ENCODE results near the gene CLCN3. TPM values are rescaled to one million over a fixed set of nuclear protein-coding genes. Genes with fewer than 3 reads are reported as not detected.

The CLCN3 gene
- total and polyA plus RNA-seq, 4 donors = 9.5 to 58.6 (median 22.5) TPM

DNA sequence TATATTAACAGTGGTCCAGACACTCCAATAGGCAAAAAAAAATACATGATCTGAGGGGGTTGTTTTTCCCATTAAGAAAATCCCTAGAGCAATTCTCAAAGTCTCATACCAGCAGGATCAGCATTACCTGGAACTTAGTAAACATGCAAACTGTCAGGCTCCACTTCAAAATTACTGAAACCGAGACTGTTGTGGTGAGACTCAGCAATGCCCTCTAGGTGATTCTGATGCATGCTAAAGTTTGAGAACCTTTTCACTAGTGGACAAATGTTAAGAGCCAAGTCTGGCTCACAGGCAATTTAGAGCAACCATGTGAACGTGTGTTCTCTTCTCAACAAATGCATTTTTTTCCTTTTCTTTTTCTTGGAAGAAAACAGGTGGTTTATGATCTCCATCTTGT lies 38.2 kb upstream of the CLCN3 start:
- Histone ChIP-seq H3K9ac (ENCODE audit: low read depth in 1 of 2, low read length in 2 of 2) (no peak overlapping the region), H3K9me3 (ENCODE audit: control insufficient read depth in 4 of 4, low read length in 3 of 4) (no peaks in the 10 kb centered on the region), H3K27me3 (ENCODE audit: control insufficient read depth in 4 of 4, insufficient read depth in 4 of 4, low read length in 3 of 4) (no peaks in the 10 kb centered on the region), H3K27ac (ENCODE audit: low read depth in 1 of 2, low read length in 2 of 2) (no peak overlapping the region), H3K4me1 (ENCODE audit: control insufficient read depth in 4 of 4, insufficient read depth in 4 of 4, low read length in 3 of 4) (no peaks in the 10 kb centered on the region), H3K4me3 (ENCODE audit: low read depth in 1 of 3, low read length in 3 of 3) (no peak overlapping the region), H3K36me3 (ENCODE audit: control insufficient read depth in 4 of 4, insufficient read depth in 3 of 4, low read depth in 1 of 4, low read length in 3 of 4) (peaks cover 2 to 18% (median 11%) of the 10 kb centered on the region in 4 donors)
- TF ChIP-seq, protein P1, sequence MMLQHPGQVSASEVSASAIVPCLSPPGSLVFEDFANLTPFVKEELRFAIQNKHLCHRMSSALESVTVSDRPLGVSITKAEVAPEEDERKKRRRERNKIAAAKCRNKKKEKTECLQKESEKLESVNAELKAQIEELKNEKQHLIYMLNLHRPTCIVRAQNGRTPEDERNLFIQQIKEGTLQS (IDR thresholded peaks at IDR 0.05) = no peak
- no peak for TF ChIP-seq SP1 (IDR thresholded peaks at IDR 0.05)
- TF ChIP-seq MAX (IDR thresholded peaks at IDR 0.05) = no peak
- DNase-seq (ENCODE audit: low spot score) = no peak
- 95% methylated on average over 2 of the region's 2 CpGs for WGBS

DNA sequence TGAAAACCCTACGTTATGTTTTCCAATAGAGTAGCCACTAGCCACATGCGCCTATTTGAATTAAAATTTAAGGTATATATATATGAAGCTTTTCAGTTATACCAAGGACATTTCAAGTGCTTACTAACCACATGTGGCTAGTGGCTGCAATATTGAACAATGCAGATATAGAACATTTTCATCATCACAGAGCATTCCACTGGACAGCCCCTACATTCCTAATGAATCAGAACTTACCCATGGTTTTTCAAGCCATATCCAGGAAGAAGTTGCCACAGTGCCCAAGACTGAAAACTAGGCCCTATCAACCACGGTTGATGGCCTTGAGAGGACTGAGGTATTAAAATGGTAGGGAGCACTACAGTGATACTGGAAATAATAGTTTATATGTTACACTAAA lies 37.7 kb upstream of the CLCN3 start:
- TF ChIP-seq FOXA2 (IDR thresholded peaks at IDR 0.05) = no peak
- TF ChIP-seq REST (IDR thresholded peaks at IDR 0.05) = no peak
- TF ChIP-seq YY1 (IDR thresholded peaks at IDR 0.05) = no peak
- no peak for TF ChIP-seq TAF1 (conservative IDR thresholded peaks at IDR 0.05)
- no peak for TF ChIP-seq CTCF (IDR thresholded peaks at IDR 0.05; ENCODE audit: low read depth, low read length, missing input control)
- TF ChIP-seq RAD21 (IDR thresholded peaks at IDR 0.05) = no peak
- no peak for TF ChIP-seq RXRA (IDR thresholded peaks at IDR 0.05)
- TF ChIP-seq, protein P1 (IDR thresholded peaks at IDR 0.05) = no peak
- TF ChIP-seq NR2F2 (IDR thresholded peaks at IDR 0.05) = no peak
- TF ChIP-seq EGR1 (IDR thresholded peaks at IDR 0.05; ENCODE audit: low read depth in 2 of 2) = no peak
- TF ChIP-seq FOXA1 (IDR thresholded peaks at IDR 0.05) = no peak
- no peak for TF ChIP-seq HNF4A (conservative IDR thresholded peaks at IDR 0.05)
- TF ChIP-seq SP1 (IDR thresholded peaks at IDR 0.05) = no peak
- no peak for TF ChIP-seq JUND (IDR thresholded peaks at IDR 0.05)
- TF ChIP-seq HNF4G (IDR thresholded peaks at IDR 0.05) = no peak
- TF ChIP-seq ZBTB33 (IDR thresholded peaks at IDR 0.05) = no peak
- TF ChIP-seq MAX (IDR thresholded peaks at IDR 0.05) = no peak
- TF ChIP-seq GABPA (IDR thresholded peaks at IDR 0.05 in 1 of 2, conservative IDR thresholded peaks at IDR 0.05 in 1 of 2) = no peak
- H3K4me3 ChIP-seq (ENCODE audit: low read depth in 1 of 3, low read length in 3 of 3) = no peak overlapping the region
- H3K27me3 ChIP-seq (ENCODE audit: control insufficient read depth in 4 of 4, insufficient read depth in 4 of 4, low read length in 3 of 4) = no peaks in the 10 kb centered on the region
- H3K4me1 ChIP-seq (ENCODE audit: control insufficient read depth in 4 of 4, insufficient read depth in 4 of 4, low read length in 3 of 4) = no peaks in the 10 kb centered on the region
- no peak overlapping the region for H3K9ac ChIP-seq (ENCODE audit: low read depth in 1 of 2, low read length in 2 of 2)
- DNase-seq (ENCODE audit: low spot score) = no peak
- WGBS = 99% methylated on average over 3 of the region's 3 CpGs
- H3K27ac ChIP-seq (ENCODE audit: low read depth in 1 of 2, low read length in 2 of 2) = no peak overlapping the region
- H3K36me3 ChIP-seq (ENCODE audit: control insufficient read depth in 4 of 4, insufficient read depth in 3 of 4, low read depth in 1 of 4, low read length in 3 of 4) = peaks cover 2 to 18% (median 11%) of the 10 kb centered on the region in 4 donors
- no peaks in the 10 kb centered on the region for H3K9me3 ChIP-seq (ENCODE audit: control insufficient read depth in 4 of 4, low read length in 3 of 4)
